Activated CD4-positive, alpha-beta memory T cell treated with anti-CD3 and anti-CD28 coated beads for 36 hours (primary cell): ENCODE data around the gene MIEF1. TPM values are rescaled to one million over a fixed set of nuclear protein-coding genes. Genes with fewer than 3 reads are reported as not detected.
"Not testable (repeated sequence)": the region's sequence is repeated elsewhere in the genome, so short reads cannot be mapped to it uniquely, and the experiment has no call there.

ENCODE experiments used
- CTCF ChIA-PET: fragments of 350-600 bp; sonication (Branson Sonifier 250); formaldehyde crosslinking; loops from one replicate; lab custom pipeline; 2021; ENCODE audit warnings: antibody characterized with exemption, inconsistent platforms; lab: Charles Lee
- POLR2A ChIA-PET: fragments of 350-600 bp; sonication (Branson Sonifier 250); formaldehyde crosslinking; loops from one replicate; lab custom pipeline; 2021; ENCODE audit warnings: antibody characterized with exemption; lab: Charles Lee
- DNase-seq: peaks from one replicate; pipeline ENCODE4 v3.0.0-alpha.2; 2020
- H3K27ac Mint-ChIP-seq: one replicate; pipeline ENCODE4 v1.8.0; 2021; ENCODE audit warnings: mixed read lengths
- H3K27me3 Mint-ChIP-seq: one replicate; pipeline ENCODE4 v1.8.0; 2021; ENCODE audit warnings: mixed read lengths
- H3K36me3 Mint-ChIP-seq: one replicate; pipeline ENCODE4 v1.8.0; 2021; ENCODE audit warnings: mixed read lengths
- H3K4me1 Mint-ChIP-seq: one replicate; pipeline ENCODE4 v1.8.0; 2021; ENCODE audit warnings: low read depth, mixed read lengths
- H3K4me3 Mint-ChIP-seq: one replicate; pipeline ENCODE4 v1.8.0; 2021; ENCODE audit warnings: mild to moderate bottlenecking, mixed read lengths
- H3K9me3 Mint-ChIP-seq: one replicate; pipeline ENCODE4 v1.8.0; 2021; ENCODE audit warnings: mixed read lengths
- intact Hi-C: fragments of 100-400 bp; cut with micrococcal nuclease; formaldehyde crosslinking; loops from one replicate; pipeline ENCODE4 v1.15.1; 2023
- total RNA-seq, 2 experiments: library from RNA; stranded (reverse); gene quantifications; one replicate each; pipeline ENCODE4 v1.2.3, GENCODE V29; 2021

MIEF1 gene
- total RNA-seq, 2 experiments from 2014 or later, result 40.3 to 43.1 TPM

DNA sequence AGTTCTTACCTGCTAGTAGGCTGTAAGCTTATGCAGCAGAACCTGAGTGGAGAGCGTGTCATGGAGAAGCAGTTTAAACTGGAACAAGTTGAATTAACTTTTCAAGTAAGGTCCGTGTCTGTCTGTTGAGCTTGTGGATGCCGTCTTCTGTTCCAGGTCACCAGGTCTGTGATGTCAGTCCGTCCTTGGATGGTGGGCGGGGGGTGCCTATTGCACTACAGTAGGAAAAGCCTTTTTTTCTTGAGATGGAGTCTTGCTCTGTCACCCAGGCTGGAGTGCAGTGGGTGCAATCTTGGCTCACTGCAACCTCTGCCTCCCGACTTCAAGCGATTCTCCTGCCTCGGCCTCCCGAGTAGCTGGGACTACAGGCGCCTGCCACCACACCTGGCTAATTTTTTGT lies 4.9 kb downstream of the MIEF1 start:
- Mint-ChIP-seq H3K4me1 (peaks cover 50% of the 10 kb centered on the region), H3K36me3 (peaks cover 70% of the 10 kb centered on the region)
- H3K9me3 Mint-ChIP-seq, intact Hi-C loops, H3K4me3 Mint-ChIP-seq, POLR2A ChIA-PET, H3K27ac Mint-ChIP-seq, DNase-seq, H3K27me3 Mint-ChIP-seq: not testable (repeated sequence)
- CTCF ChIA-PET, result interaction anchor here (0.6 to 1.2 kb wide), 3 partner anchors 9 to 22 kb away, joined by 3 to 6 read pairs (median 5); no protein-coding TSS in a partner anchor

DNA sequence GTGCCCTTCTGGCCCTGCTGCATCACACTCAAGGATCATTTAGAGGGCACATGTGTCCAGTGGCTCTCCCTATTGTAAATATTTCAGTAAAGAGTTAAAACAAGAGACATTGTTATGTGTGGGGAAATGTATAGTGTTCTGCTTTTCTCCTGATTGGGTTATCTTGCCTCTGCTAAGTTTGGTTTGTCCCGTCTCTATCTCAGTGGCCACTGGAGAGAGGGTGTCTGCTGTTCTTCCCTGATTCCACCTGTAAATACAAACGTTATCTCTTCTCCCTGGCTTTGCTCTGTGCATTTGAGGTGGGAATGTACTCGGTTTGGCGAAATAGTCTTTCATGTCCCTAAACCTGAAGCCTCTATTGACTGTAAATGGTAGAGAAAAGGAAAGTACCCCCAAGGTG lies 6.3 kb downstream of the MIEF1 start:
- no peaks in the 10 kb centered on the region for H3K27me3 Mint-ChIP-seq
- no peaks in the 10 kb centered on the region for H3K9me3 Mint-ChIP-seq
- CTCF ChIA-PET, result interaction anchor here (0.9 kb wide), 1 partner anchor 15 kb away, joined by 3 read pairs; no protein-coding TSS in a partner anchor
- no peak for DNase-seq
- peaks cover 42% of the 10 kb centered on the region for H3K4me1 Mint-ChIP-seq
- POLR2A ChIA-PET, result no interaction called here
- H3K36me3 Mint-ChIP-seq, result peaks cover 70% of the 10 kb centered on the region
- intact Hi-C loops, result no loop called here
- H3K4me3 Mint-ChIP-seq, result no peak overlapping the region
- peak overlapping the region; percentile 34 for H3K27ac Mint-ChIP-seq

DNA sequence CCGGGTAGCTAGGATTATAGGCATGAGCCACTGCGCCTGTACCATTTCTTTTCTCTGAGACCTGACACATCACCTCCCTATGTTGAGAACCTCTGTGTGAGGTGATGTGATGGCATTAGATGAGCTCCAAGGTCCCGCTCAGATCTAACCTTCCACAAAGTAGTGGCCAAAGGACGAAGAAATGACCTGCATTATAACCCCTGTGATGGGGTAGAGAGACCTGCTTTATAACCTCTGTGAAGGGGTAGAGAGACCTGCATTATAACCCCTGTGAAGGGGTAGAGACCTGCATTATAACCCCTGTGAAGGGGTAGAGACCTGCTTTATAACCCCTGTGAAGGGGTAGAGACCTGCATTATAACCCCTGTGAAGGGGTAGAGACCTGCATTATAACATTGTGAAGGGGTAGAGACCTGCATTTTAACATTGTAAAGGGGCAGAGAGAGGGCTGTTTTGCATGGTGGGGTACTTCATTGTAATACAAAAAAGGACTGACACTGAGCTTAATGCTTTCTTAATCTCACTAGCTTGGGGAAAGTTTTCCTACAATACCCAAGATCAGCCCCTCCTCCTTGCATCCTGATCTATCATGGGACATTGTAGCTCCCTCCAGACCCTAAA lies 8.5 kb downstream of the MIEF1 start:
- Mint-ChIP-seq H3K27ac (no peak overlapping the region), H3K27me3 (no peaks in the 10 kb centered on the region)
- POLR2A ChIA-PET, result no interaction called here

DNA sequence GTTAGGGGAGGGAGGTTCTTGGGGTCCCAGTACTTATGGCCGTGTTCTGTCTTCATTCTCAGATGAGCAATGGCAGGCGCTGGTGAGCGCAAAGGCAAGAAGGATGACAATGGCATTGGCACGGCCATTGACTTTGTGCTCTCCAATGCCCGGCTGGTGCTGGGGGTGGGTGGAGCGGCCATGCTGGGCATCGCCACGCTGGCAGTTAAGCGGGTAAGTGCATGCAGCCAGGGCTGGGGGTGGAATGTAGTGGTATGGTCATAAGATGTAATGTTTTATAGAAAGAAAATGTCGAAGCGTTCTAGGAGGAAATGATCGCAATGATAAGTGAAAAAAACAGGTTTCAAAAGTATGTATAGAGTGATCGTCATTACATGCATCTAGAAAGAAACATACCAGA lies 9.1 kb downstream of the MIEF1 start:
- H3K27me3 Mint-ChIP-seq, result no peaks in the 10 kb centered on the region
- no peaks in the 10 kb centered on the region for H3K9me3 Mint-ChIP-seq
- H3K4me3 Mint-ChIP-seq, result no peak overlapping the region
- H3K36me3 Mint-ChIP-seq, result peaks cover 65% of the 10 kb centered on the region
- intact Hi-C loops, result no loop called here
- H3K4me1 Mint-ChIP-seq, result peaks cover 41% of the 10 kb centered on the region
- no peak overlapping the region for H3K27ac Mint-ChIP-seq
- CTCF ChIA-PET, result interaction anchor here (1.1 to 1.8 kb wide), 2 partner anchors 9 to 18 kb away, joined by 5 to 6 read pairs; partner anchors contain the start of gene MIEF1
- POLR2A ChIA-PET, result no interaction called here
- no peak for DNase-seq

More for the DNA sequence above, 8.5 kb downstream of the MIEF1 start:
- H3K4me3 Mint-ChIP-seq, result no peak overlapping the region
- H3K9me3 Mint-ChIP-seq, result no peaks in the 10 kb centered on the region
- intact Hi-C loops, result no loop called here
- DNase-seq, result no peak
- H3K36me3 Mint-ChIP-seq, result peaks cover 65% of the 10 kb centered on the region
- CTCF ChIA-PET, result interaction anchor here (1.1 to 1.8 kb wide), 4 partner anchors 8 to 18 kb away, joined by 4 to 6 read pairs (median 5); partner anchors contain the start of gene MIEF1
- H3K4me1 Mint-ChIP-seq, result peaks cover 41% of the 10 kb centered on the region

DNA sequence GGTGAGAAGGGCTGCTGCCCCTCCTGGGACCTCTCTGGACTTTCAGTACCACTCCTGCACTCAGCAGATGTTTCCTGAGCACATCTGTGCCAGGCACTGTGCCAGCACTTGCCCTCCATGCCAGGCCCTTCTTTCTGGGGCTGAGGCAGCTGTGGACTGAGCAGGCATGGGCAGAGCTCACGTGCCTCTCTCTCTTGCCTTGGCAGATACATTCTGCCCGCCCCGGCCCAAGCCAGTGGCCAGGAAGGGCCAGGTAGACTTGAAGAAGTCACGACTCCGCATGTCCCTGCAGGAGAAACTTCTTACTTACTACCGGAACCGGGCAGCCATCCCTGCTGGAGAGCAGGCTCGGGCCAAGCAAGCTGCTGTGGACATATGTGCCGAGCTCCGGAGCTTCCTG lies 9.9 kb downstream of the MIEF1 start:
- H3K36me3 Mint-ChIP-seq, result peaks cover 58% of the 10 kb centered on the region
- POLR2A ChIA-PET, result interaction anchor here (0.5 to 1.2 kb wide), 3 partner anchors 9 to 445 kb away, joined by 3 to 6 read pairs (median 5); no protein-coding TSS in a partner anchor
- no peaks in the 10 kb centered on the region for H3K9me3 Mint-ChIP-seq
- H3K27ac Mint-ChIP-seq, result no peak overlapping the region
- intact Hi-C loops, result no loop called here
- peaks cover 37% of the 10 kb centered on the region for H3K4me1 Mint-ChIP-seq
- no peak for DNase-seq
- CTCF ChIA-PET, result interaction anchor here (0.7 to 1.8 kb wide), 5 partner anchors 10 to 18 kb away, joined by 3 to 14 read pairs (median 5); partner anchors contain the start of gene MIEF1
- H3K4me3 Mint-ChIP-seq, result no peak overlapping the region
- H3K27me3 Mint-ChIP-seq, result no peaks in the 10 kb centered on the region

DNA sequence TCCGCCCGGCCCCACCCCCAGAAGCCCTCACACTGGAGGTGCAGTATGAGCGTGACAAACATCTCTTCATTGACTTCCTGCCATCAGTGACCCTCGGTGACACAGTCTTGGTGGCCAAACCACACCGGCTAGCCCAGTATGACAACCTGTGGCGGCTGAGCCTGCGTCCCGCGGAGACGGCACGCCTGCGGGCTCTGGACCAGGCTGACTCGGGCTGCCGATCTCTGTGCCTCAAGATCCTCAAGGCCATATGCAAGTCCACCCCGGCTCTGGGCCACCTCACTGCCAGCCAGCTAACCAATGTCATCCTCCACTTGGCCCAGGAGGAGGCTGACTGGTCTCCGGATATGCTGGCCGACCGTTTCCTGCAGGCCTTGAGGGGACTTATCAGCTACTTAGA lies 11.7 kb downstream of the MIEF1 start:
- Mint-ChIP-seq H3K4me1 (peaks cover 37% of the 10 kb centered on the region), H3K9me3 (no peaks in the 10 kb centered on the region), H3K27me3 (no peaks in the 10 kb centered on the region), H3K27ac (no peak overlapping the region), H3K4me3 (no peak overlapping the region), H3K36me3 (peaks cover 50% of the 10 kb centered on the region)
- no peak for DNase-seq
- intact Hi-C loops, result loop anchor here (1.0 kb wide), 1 partner anchor 20 kb away; no protein-coding TSS in a partner anchor
- POLR2A ChIA-PET, result interaction anchor here (1.0 to 1.6 kb wide), 2 partner anchors 9 to 16 kb away, joined by 3 to 4 read pairs; no protein-coding TSS in a partner anchor
- CTCF ChIA-PET, result interaction anchor here (1.0 to 5.9 kb wide), 11 partner anchors 9 to 523 kb away, joined by 3 to 71 read pairs (median 9); partner anchors contain the start of genes MIEF1 and RPS19BP1

DNA sequence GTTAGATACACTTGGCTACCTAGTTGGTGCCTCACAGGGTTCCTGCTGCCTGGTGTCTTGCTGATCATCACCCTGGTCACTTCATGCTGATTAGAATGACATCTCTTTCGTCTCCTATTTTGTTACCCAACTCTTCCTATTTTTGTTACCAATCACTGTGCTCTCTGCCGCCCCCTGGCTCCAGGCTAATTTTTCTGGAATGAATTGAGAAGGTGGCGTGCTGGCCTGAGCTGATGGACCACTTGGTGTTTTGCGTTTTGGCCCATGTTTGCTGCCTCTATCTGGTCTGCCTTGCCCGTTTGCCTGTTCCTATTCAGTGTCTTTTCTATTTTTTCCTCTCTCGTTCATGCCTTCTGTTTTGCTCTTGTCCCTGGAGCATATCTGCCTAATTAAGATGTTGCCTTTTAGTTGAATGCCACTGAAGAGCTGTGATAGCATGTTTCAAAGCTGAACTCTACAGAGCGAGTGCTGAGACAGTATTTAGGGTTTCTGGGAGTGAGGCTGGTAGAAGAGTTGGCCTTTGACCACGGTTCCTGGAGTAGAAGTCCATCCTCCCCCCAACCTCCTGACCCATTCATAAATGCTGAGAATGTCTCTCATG lies 12.4 kb downstream of the MIEF1 start:
- ChIA-PET CTCF (interaction anchor here (0.6 to 5.9 kb wide), 14 partner anchors 9 to 523 kb away, joined by 3 to 71 read pairs (median 6); partner anchors contain the start of genes MIEF1 and RPS19BP1), POLR2A (interaction anchor here (1.0 to 2.3 kb wide), 3 partner anchors 9 to 17 kb away, joined by 3 to 5 read pairs (median 4); a partner anchor contains a TSS)
- Mint-ChIP-seq H3K4me1 (peaks cover 36% of the 10 kb centered on the region), H3K27ac (peak overlapping the region; percentile 8), H3K36me3 (peaks cover 45% of the 10 kb centered on the region), H3K9me3 (no peaks in the 10 kb centered on the region), H3K4me3 (no peak overlapping the region), H3K27me3 (no peaks in the 10 kb centered on the region)
- DNase-seq, result peak; percentile 67
- intact Hi-C loops, result loop anchor here (1.0 kb wide), 1 partner anchor 21 kb away; no protein-coding TSS in a partner anchor

DNA sequence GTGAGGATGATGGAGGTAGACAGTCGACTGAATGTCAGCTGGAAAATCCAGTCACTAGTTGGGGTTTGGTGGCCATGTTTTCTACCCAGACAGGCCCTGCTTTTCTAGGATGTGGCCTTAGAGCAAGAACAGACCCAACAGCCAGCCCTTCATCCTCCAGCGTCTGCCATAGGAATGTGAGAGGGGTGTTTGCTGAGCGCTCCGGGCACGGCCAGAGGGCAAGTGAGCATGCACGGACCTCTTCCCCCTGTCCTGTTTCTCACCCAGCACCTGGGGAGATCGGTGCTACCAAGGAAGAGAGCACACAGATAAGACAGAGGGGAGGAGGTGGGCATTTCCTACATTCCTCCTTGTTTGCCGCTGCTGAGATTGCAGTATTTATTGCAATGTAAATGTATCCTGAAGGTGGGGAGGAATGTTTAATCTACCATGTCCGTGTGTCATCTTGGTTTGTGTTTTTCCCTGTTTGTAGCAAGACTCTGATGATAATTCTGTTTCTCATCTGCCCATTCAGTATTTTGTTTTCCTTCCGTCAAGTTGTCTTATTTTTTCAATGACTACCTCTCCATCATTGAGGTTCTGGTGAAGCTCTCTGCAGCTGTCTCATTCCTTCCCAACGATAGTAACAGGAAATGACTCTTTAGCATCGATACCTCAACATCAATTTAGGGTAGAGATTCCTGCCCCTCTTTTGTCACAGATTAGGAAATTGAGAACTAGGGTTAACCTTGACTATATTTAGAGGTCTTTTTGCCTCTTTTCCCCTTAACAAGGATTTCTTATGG lies 13.4 kb downstream of the MIEF1 start:
- Mint-ChIP-seq H3K9me3 (no peaks in the 10 kb centered on the region), H3K4me1 (peaks cover 33% of the 10 kb centered on the region), H3K27me3 (peaks cover 4% of the 10 kb centered on the region), H3K27ac (peak overlapping the region; percentile 81), H3K36me3 (peaks cover 42% of the 10 kb centered on the region), H3K4me3 (no peak overlapping the region)
- DNase-seq, result no peak
- intact Hi-C loops, result no loop called here
- ChIA-PET POLR2A (interaction anchor here (0.6 to 2.3 kb wide), 5 partner anchors 9 to 196 kb away, joined by 4 to 6 read pairs (median 5); partner anchors contain the start of gene RPL3), CTCF (interaction anchor here (0.6 to 5.9 kb wide), 15 partner anchors 9 to 344 kb away, joined by 3 to 71 read pairs (median 4); partner anchors contain the start of genes MIEF1 and RPS19BP1)

DNA sequence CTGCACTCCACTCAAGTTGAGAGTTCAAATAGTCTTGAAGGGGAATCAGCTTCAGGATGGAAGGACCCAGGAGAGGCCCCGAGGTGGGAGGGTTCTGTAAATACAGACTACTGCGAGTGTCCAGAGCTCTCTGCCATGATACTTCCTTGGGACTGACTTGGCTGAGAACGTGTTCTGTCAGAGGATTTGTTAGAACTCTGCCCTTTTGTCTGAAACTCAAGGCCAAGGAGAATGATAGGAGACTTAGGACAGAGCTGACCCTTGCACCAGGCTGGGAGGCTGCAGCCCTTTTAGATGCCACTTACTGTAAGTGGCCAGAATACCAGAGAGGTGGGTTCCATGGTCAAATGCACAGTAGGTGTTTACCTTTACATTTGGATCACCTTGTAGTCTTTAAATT lies 15.4 kb downstream of the MIEF1 start:
- Mint-ChIP-seq H3K27ac (no peak overlapping the region), H3K4me3 (no peak overlapping the region), H3K27me3 (peaks cover 4% of the 10 kb centered on the region), H3K4me1 (peaks cover 42% of the 10 kb centered on the region), H3K9me3 (no peaks in the 10 kb centered on the region), H3K36me3 (peaks cover 47% of the 10 kb centered on the region)
- CTCF ChIA-PET, result interaction anchor here (1.1 to 5.9 kb wide), 6 partner anchors 11 to 174 kb away, joined by 3 to 71 read pairs (median 24); a partner anchor contains a TSS
- POLR2A ChIA-PET, result interaction anchor here (1.0 to 2.5 kb wide), 3 partner anchors 7 to 15 kb away, joined by 4 to 9 read pairs (median 5); partner anchors contain the start of gene MIEF1
- intact Hi-C loops, result no loop called here
- DNase-seq, result no peak

DNA sequence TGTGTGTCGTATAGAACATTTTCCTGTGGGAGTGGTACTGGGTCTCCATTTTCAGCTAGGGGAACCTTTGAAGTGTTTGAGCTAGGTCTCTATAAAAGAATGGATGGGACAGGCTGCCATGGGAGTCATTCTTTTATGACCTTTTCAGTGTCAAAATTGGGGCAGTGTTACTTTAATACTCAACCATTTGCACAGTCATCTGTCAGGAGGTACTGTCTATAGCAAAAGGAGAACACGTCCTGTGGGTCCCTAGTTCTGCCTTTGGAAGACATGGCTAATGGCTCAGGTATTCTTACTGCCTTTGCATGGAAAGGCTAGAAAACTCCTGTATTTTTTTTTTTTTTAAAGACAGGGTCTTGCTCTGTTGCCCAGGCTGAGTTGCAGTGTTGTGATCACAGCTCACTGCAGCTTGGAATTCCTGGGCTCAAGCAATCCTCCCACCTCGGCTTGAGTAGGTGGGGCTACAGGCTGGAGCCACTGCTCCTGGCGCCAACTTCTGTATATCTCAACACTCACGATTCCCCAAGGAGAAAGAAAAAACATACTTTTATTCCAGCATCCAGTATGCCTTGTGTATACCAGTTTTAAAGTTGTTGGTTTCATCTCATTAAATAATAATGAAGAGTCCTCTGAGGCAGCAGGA lies 16.2 kb downstream of the MIEF1 start:
- Mint-ChIP-seq H3K27me3 (peaks cover 4% of the 10 kb centered on the region), H3K4me3 (peak overlapping the region; percentile 84), H3K27ac (peak overlapping the region; percentile 98), H3K9me3 (no peaks in the 10 kb centered on the region), H3K36me3 (peaks cover 53% of the 10 kb centered on the region), H3K4me1 (peaks cover 50% of the 10 kb centered on the region)
- no peak for DNase-seq
- intact Hi-C loops, result no loop called here
- ChIA-PET CTCF (interaction anchor here (1.4 to 5.9 kb wide), 5 partner anchors 10 to 175 kb away, joined by 3 to 71 read pairs (median 44); a partner anchor contains a TSS), POLR2A (interaction anchor here (1.0 to 2.5 kb wide), 3 partner anchors 11 to 22 kb away, joined by 3 to 9 read pairs (median 4); partner anchors contain the start of gene MIEF1)
